ENCODE measurements around the gene RGSL1. TPM values are rescaled to one million over a fixed set of nuclear protein-coding genes. Genes with fewer than 3 reads are reported as not detected.

Gene RGSL1
- total RNA-seq, 1 donor from 2014 or later, result not detected

GRCh38 chr1:182453631-182454030 is 3.7 kb downstream of the RGSL1 start:
- H3K27ac Mint-ChIP-seq (ENCODE audit: unreplicated experiment), result no peak overlapping the region
- no peak for DNase-seq

GRCh38 chr1:182457844-182458243 is 7.9 kb downstream of the RGSL1 start:
- Mint-ChIP-seq H3K27me3 (ENCODE audit: unreplicated experiment) (peaks cover 2% of the 10 kb centered on the region), H3K9me3 (ENCODE audit: unreplicated experiment) (no peaks in the 10 kb centered on the region), H3K4me3 (ENCODE audit: unreplicated experiment) (no peak overlapping the region), H3K27ac (ENCODE audit: unreplicated experiment) (no peak overlapping the region), H3K36me3 (ENCODE audit: unreplicated experiment) (peaks cover 4% of the 10 kb centered on the region), H3K4me1 (ENCODE audit: low read depth, unreplicated experiment) (no peaks in the 10 kb centered on the region)
- no peak for DNase-seq
- no peak for TF ChIP-seq CTCF (IDR thresholded peaks at IDR 0.05; ENCODE audit: partially characterized antibody, unreplicated experiment)

More at GRCh38 chr1:182453631-182454030, 3.7 kb downstream of the RGSL1 start:
- H3K4me1 Mint-ChIP-seq (ENCODE audit: low read depth, unreplicated experiment), result no peaks in the 10 kb centered on the region
- TF ChIP-seq CTCF (IDR thresholded peaks at IDR 0.05; ENCODE audit: partially characterized antibody, unreplicated experiment), result no peak
- H3K4me3 Mint-ChIP-seq (ENCODE audit: unreplicated experiment), result no peak overlapping the region
- H3K9me3 Mint-ChIP-seq (ENCODE audit: unreplicated experiment), result no peaks in the 10 kb centered on the region
- peaks cover 8% of the 10 kb centered on the region for H3K36me3 Mint-ChIP-seq (ENCODE audit: unreplicated experiment)
- peaks cover 5% of the 10 kb centered on the region for H3K27me3 Mint-ChIP-seq (ENCODE audit: unreplicated experiment)

GRCh38 chr1:182459949-182460348 is 10.0 kb downstream of the RGSL1 start:
- H3K4me1 Mint-ChIP-seq (ENCODE audit: low read depth, unreplicated experiment), result no peaks in the 10 kb centered on the region
- TF ChIP-seq CTCF (IDR thresholded peaks at IDR 0.05; ENCODE audit: partially characterized antibody, unreplicated experiment), result no peak
- no peaks in the 10 kb centered on the region for H3K9me3 Mint-ChIP-seq (ENCODE audit: unreplicated experiment)
- H3K27me3 Mint-ChIP-seq (ENCODE audit: unreplicated experiment), result peaks cover 2% of the 10 kb centered on the region
- peaks cover 4% of the 10 kb centered on the region for H3K36me3 Mint-ChIP-seq (ENCODE audit: unreplicated experiment)
- no peak for DNase-seq
- H3K27ac Mint-ChIP-seq (ENCODE audit: unreplicated experiment), result no peak overlapping the region
- H3K4me3 Mint-ChIP-seq (ENCODE audit: unreplicated experiment), result no peak overlapping the region

GRCh38 chr1:182460550-182460951 is 10.6 kb downstream of the RGSL1 start:
- H3K27me3 Mint-ChIP-seq (ENCODE audit: unreplicated experiment), result peaks cover 2% of the 10 kb centered on the region
- no peaks in the 10 kb centered on the region for H3K9me3 Mint-ChIP-seq (ENCODE audit: unreplicated experiment)
- no peak overlapping the region for H3K27ac Mint-ChIP-seq (ENCODE audit: unreplicated experiment)
- H3K4me1 Mint-ChIP-seq (ENCODE audit: low read depth, unreplicated experiment), result no peaks in the 10 kb centered on the region
- peaks cover 4% of the 10 kb centered on the region for H3K36me3 Mint-ChIP-seq (ENCODE audit: unreplicated experiment)
- no peak for DNase-seq
- no peak overlapping the region for H3K4me3 Mint-ChIP-seq (ENCODE audit: unreplicated experiment)
- no peak for TF ChIP-seq CTCF (IDR thresholded peaks at IDR 0.05; ENCODE audit: partially characterized antibody, unreplicated experiment)

GRCh38 chr1:182473556-182473955 is 23.6 kb downstream of the RGSL1 start:
- TF ChIP-seq CTCF (IDR thresholded peaks at IDR 0.05; ENCODE audit: partially characterized antibody, unreplicated experiment), result no peak
- no peaks in the 10 kb centered on the region for H3K27me3 Mint-ChIP-seq (ENCODE audit: unreplicated experiment)

More at GRCh38 chr1:182473556-182473955, 23.6 kb downstream of the RGSL1 start:
- Mint-ChIP-seq H3K27ac (ENCODE audit: unreplicated experiment) (no peak overlapping the region), H3K4me1 (ENCODE audit: low read depth, unreplicated experiment) (no peaks in the 10 kb centered on the region), H3K9me3 (ENCODE audit: unreplicated experiment) (peaks cover 7% of the 10 kb centered on the region), H3K4me3 (ENCODE audit: unreplicated experiment) (no peak overlapping the region), H3K36me3 (ENCODE audit: unreplicated experiment) (peaks cover 8% of the 10 kb centered on the region)
- no peak for DNase-seq
